ENCODE data around the gene IL24. TPM values are rescaled to one million over a fixed set of nuclear protein-coding genes. Genes with fewer than 3 reads are reported as not detected.

Gene IL24, protein sequence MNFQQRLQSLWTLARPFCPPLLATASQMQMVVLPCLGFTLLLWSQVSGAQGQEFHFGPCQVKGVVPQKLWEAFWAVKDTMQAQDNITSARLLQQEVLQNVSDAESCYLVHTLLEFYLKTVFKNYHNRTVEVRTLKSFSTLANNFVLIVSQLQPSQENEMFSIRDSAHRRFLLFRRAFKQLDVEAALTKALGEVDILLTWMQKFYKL
- total RNA-seq, result not detected

DNA sequence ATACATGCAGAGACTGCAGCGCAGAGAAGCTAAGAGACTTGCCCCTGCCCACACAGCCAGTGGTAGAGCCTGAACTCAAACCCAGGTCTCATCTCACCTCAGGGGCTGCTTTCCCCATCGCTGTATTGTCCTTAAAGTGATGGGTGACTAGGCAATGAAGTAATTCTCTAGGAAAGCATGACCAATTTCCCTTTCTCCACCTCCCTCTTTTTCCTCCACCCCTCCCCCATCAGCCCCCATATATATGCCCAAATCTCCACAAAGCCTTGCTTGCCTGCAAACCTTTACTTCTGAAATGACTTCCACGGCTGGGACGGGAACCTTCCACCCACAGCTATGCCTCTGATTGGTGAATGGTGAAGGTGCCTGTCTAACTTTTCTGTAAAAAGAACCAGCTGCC is at the start of gene IL24:
Gene IL24 (plus strand): TSS at position 269 of the 400 bp plus-strand sequence. CDS start 390 bp downstream, outside the sequence.
- TF ChIP-seq, protein P1, sequence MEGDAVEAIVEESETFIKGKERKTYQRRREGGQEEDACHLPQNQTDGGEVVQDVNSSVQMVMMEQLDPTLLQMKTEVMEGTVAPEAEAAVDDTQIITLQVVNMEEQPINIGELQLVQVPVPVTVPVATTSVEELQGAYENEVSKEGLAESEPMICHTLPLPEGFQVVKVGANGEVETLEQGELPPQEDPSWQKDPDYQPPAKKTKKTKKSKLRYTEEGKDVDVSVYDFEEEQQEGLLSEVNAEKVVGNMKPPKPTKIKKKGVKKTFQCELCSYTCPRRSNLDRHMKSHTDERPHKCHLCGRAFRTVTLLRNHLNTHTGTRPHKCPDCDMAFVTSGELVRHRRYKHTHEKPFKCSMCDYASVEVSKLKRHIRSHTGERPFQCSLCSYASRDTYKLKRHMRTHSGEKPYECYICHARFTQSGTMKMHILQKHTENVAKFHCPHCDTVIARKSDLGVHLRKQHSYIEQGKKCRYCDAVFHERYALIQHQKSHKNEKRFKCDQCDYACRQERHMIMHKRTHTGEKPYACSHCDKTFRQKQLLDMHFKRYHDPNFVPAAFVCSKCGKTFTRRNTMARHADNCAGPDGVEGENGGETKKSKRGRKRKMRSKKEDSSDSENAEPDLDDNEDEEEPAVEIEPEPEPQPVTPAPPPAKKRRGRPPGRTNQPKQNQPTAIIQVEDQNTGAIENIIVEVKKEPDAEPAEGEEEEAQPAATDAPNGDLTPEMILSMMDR (IDR thresholded peaks at IDR 0.05; ENCODE audit: low read depth), result no peak

DNA sequence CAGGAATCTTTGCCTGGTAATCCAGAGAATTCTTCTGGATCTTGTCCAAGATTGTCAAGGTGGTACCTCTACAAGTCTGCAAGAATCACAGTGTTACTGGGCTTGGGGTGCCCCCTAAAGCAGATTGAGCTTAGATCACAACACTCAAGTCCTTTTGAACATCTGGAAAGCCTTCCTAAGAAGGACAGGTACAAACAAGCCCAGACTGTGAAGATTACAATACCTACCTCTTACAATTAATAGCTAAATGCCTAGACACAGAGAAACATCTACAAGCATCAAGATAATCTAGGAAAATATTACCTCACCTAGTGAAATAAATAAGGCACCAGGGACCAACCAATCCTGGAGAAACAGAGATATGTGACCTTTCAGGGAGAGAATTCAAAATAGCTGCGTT is 49.3 kb upstream of the IL24 start:
- TF ChIP-seq, protein P1 (IDR thresholded peaks at IDR 0.05; ENCODE audit: low read depth), result no peak

DNA sequence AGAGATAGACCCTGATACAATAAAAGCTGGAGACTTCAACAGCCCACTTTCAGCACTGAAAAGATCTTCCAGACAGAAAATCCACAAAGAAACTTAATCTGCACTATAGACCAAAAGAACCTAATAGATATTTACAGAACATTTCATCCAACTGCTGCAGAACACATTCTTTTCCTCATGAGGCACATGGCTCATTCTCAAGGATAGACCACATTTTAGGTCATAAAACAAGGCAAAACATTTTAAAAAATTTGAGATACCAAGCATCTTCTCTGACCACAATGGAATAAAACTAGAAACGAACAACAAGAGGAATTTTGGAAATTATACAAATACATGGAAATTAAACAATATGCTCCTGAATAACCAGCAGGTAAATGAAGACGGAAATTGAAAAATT is 46.8 kb upstream of the IL24 start:
- TF ChIP-seq, protein P1 (IDR thresholded peaks at IDR 0.05; ENCODE audit: low read depth), result no peak

DNA sequence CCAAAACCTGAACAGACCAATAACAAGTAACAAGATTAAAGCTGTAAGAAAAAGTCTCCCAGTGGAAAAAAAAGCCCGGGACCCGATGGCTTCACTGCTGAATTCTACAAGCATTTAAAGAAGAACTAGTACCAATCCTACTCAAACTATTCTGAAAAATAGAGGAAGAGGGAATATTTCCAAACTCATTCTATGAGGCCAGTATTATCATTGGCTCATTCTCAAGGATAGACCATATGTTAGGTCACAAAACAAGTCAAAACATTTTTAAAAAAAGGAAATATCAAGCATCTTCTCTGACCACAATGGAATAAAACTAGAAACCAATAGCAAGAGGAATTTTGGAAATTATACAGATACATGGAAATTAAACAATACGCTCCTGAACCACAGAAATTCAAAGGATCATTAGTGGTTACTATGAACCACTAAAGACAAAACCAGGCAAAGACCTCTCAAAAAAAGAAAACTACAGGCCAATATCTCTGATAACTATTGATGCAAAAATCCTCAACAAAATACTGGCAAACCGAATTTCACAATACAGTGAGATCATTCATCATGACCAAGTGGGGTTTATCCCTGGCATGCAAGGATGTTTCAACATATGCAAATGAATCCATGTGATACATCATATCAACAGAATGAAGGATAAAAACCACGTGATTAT is 45.8 kb upstream of the IL24 start:
- TF ChIP-seq, protein P1 (IDR thresholded peaks at IDR 0.05; ENCODE audit: low read depth), result no peak

DNA sequence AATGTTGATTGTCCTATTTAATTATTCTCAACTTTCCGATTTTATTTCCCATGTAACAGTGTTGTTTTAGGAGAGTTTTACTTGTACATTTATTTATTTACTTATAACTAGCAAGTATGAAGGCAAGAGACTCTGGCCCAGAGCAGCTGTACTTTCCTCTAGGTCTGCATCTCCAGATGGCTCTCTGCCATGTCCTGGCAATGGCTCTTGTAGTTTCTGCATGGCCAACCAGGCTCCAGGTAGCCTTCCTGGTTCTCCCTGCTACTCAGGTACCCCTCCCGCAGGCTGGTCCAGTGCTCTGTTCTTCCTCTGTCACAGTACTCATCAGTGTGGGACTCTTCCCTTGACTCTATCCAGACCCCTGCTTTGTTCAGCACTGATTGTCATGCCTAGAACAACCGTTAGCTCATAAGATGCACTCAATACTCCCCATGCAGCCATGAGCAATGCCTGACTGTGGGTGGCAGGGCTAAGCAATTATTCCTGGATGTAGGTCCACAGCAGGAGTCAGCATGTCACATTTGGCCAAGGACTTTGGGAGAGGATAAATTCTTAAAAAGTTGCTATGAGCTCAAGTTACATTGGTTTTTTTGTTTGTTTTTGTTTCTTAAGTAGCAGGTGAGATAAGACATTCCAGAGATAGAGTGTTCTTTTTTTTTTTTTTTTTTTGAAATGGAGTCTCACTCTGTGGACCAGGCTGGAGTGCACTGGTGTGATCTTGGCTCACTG is 42.7 kb upstream of the IL24 start:
- TF ChIP-seq, protein P1 (IDR thresholded peaks at IDR 0.05; ENCODE audit: low read depth), result no peak

DNA sequence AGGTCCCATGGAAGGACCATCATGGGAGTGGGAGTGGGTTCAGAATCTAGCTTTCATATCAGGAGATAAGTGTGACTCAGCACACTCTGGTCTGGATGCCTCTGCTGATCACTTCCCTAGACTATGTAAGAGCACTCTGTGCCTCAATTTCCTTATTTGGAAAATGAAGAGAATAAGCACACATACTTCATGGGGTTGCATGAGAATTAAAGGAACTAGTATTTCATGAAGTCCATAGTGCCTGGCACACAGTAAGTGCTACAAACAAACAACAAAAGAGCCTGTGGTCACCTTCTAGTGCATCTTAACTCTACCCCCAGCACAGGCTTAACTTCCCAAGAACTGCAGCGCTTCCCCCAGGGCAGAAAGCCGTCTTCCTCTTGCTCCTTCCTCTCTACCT is 41.4 kb upstream of the IL24 start:
- TF ChIP-seq, protein P1 (IDR thresholded peaks at IDR 0.05; ENCODE audit: low read depth), result no peak

Measured in subcutaneous adipose tissue (tissue), 4 donors.